Smooth muscle cell of the brain vasculature (primary cell): ENCODE measurements around the gene THTPA.
"Not testable (repeated sequence)": the region's sequence is repeated elsewhere in the genome, so short reads cannot be mapped to it uniquely, and the experiment has no call there.

Experiments
- DNase-seq: peaks from one replicate; pipeline ENCODE4 v3.0.0-alpha.2; 2012; ENCODE audit warnings: low read depth, low spot score

The THTPA gene

DNA sequence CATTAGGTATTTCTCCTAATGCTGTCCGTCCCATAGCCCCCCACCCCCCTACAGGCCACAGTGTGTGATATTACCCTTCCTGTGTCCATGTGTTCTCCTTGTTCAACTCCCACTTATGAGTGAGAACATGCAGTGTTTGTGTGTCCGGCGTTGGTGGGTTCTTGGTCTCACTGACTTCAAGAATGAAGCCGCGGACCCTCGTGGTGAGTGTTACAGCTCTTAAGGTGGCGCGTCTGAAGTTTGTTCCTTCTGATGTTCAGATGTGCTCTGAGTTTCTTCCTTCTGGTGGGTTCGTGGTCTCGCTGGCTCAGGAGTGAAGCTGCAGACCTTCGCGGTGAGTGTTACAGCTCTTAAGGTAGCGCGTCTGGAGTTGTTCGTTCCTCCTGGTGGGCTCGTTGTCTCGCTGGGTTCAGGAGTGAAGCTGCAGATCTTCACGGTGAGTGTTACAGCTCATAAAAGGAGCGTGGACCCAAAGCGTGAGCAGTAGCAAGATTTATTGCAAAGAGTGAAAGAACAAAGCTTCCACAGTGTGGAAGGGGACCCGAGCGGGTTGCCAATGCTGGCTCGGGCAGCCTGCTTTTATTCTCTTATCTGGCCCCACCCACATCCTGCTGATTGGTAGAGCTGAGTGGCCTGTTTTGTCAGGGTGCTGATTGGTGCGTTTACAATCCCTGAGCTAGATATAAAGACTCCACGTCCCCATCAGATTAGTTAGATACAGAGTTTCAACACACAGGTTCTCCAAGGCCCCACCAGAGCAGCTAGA is 27.9 kb downstream of the THTPA start:
- not testable (repeated sequence) for DNase-seq

GRCh38 chr14:23584527-23585203 is 28.6 kb downstream of the THTPA start:
- not testable (repeated sequence) for DNase-seq

DNA sequence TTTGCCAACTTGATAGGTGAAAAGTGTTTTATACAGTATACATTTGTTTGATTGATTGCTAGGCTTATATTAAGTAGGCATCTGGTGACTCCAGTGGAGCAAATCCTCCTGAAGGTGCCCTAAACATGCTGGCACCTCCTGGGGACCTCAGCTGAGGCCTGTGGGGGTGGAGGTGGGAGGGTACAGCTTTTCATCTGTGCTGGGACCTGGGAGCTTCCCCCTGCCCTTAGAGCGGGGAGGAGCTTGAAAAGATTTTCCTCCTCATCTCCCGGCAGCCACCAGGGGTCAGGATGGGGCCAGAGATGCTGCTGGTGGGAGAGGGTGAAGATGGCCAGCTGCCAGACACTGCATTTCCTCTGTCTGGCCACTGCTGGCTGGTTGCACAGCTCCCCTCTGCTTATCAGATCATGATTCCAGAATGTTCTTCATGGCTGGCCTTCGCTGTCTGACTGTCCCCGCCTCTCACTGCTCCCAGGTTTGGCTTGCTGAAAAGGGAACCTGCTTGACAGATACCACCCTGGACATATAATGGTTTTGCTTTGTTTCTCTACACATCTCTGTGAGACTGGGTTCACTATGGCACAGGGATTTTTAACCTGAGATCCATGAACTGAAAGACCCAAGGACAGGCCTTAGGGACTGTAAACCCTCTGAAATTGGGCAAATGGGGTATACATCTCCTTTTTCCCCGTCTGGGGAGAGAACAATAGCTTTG is 33.0 kb downstream of the THTPA start:
- DNase-seq = peak; percentile 77

DNA sequence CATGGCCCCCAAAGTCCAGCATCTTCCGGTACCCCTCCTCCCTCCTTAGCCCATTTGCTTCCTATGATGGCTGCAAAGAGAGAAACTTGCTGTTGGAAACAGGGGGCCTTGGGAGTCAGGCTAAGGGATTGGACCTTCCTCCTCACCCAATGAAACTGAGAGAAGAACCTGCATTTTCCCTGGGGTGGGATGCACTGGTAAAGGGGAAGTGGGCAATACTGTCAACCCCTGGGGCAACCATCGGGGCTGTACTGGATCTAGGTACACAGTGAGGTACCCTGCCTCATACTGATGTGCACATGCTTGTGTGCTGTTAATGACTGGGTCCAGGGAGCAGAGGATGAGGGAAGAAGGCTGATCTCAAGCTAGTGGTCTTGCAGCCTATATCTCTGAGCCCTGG is 33.5 kb downstream of the THTPA start:
- no peak for DNase-seq

- DNase-seq = no peak
Observed at GRCh38 chr14:23590198-23590597, 34.1 kb downstream of the THTPA start.

GRCh38 chr14:23594191-23594590 is 38.1 kb downstream of the THTPA start:
- not testable (repeated sequence) for DNase-seq

- no peak for DNase-seq
Observed at GRCh38 chr14:23600322-23600707, 44.2 kb downstream of the THTPA start.

GRCh38 chr14:23600806-23601205 is 44.7 kb downstream of the THTPA start:
- DNase-seq = no peak

DNA sequence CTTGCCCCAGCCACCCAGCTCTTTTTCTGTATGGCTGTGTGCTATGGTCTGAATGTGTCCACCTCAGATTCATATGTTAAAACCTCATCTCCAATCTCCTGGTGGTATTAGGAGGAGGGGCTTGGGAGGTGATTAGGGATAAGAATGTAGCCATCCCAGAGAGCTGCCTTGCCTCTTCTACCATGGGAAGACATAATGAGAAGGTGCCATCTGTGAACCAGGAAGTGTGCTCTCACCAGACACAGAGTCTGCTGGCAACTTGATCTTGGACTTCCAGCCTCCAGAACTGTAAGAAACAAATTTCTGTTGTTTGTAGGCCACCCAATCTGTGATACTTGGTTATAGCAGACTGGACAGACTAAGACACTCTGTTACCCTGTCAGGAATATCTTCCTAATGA is 45.4 kb downstream of the THTPA start:
- no peak for DNase-seq

- DNase-seq = no peak
Observed at GRCh38 chr14:23601845-23602180, 45.7 kb downstream of the THTPA start.

DNA sequence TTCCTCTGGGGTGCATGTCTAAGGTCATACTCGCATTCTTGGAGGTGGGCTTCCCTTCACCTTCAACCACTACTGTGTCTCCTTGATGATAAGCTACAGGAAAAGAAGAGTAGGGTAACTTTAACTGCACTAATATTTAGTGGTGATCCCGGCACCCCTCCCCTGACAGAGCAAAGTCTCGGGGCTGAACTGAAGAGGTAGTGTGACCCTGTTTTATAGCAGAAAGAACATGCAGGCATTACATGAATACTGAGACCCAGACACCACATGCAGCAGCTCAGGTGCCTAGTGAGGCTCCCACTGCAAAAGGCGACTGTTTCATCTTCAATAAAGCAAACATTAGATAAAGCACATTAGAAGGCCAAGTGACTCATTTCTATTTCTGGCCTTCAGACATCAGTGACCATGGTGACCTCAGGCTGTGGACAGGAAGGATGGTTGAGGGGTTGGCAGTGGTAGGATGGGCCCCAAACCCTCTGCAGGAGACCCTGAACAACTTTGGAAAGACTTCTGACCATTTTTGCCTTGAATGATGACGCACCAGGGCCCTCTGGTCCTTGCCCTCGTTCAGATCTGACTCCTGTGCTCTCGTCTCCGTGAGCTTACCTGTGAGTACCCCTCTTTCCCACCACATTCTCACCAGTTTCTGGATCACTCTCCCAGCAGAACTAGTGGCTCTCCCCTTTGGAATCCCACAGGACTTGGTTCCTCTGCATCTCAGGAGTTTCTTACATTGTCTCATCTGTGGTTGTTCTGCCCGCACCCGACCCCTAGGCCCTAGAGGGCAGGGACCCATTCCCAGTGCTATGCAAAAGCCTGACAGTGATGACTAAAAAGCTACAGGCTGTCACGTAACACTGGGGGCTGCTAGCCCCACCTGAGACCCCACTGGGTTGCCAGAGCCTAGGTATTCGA is 46.4 kb downstream of the THTPA start:
- DNase-seq = no peak

- DNase-seq = no peak
Observed at GRCh38 chr14:23603103-23603502, 47.0 kb downstream of the THTPA start.

DNA sequence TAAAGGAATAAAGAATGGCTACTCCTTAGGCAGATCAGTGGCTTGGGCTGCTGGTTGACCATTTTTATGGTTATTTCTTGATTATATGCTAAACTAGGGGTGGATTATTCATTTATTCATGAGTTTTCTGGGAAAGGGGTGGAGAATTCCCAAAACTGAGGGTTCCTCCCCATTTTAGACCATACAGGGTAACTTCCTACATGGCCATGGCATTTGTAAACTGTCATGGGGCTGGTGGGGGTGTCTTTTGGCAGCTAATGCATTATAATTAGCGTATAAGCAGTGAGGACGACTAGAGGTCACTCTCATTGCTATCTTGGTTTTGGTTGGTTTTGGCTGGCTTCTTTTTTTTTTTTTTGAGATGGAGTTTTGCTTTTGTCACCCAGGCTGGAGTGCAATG is 48.1 kb downstream of the THTPA start:
- no peak for DNase-seq

DNA sequence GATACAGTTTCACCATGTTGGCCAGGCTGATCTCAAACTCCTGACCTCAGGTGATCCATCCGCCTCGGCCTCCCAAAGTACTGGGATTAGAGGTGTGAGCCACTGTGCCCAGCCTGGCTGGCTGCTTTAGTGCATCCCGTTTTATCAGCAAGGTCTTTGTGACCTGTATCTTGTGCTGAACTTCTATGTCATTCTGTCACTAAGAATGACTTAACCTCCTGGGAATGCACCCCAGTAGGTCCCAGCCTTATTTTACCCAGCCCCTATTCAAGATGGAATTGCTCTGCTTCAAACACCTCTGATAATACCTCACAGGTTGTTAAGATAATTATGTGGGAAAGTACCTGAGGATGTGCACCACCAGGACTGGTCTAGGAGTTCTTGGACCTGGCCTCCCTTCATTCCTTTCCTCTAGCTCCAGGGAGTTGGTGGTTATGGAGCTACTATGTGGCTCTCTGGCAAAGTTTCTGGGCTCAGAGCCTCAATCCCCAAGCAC is 48.7 kb downstream of the THTPA start:
- DNase-seq = no peak

- DNase-seq = no peak
Observed at GRCh38 chr14:23605931-23606585, 50.0 kb downstream of the THTPA start.

GRCh38 chr14:23608454-23608853 is 52.4 kb downstream of the THTPA start:
- DNase-seq = no peak

- DNase-seq = no peak
Observed at GRCh38 chr14:23609001-23609400, 52.9 kb downstream of the THTPA start.

DNA sequence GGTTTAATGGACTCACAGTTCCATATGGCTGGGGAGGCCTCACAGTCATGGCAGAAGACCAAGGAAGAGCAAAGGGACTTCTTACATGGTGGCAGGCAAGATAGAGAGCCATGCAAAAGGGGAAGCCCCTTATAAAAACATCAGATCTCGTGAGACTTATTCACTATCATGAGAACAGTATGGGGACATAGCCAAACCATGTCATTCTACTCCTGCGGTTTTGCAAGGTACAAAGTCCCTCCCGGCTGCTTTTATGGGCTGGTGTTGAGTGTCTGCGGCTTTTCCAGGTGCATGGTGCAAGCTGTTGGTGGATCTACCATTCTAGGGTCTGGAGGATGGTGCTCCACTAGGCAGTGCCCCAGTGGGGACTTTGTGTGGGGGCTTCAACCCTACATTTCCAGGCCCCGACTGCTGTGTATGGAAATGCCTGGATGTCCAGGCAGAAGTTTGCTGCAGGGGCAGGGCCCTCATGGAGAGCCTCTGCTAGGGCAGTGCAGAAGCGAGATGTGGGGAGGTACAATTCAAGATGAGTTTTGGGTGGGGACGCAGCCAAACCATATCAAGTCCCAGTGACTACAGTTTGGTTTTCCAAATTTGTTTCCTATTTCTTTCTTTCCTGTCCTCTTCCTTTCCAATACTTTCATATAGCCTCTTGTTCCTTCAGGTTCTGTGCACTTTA is 53.5 kb downstream of the THTPA start:
- DNase-seq = not testable (repeated sequence)
